MG63 (cell line): ENCODE results near the gene EXOC3L1. TPM values are rescaled to one million over a fixed set of nuclear protein-coding genes. Genes with fewer than 3 reads are reported as not detected.

Experiments
- DNase-seq: peaks from one replicate; pipeline ENCODE4 v3.0.0-alpha.2; 2020
- H3K27me3 ChIP-seq: fragments of 250-450 bp; sonication (Bioruptor Pico); 2 replicates; pipeline ENCODE4 v1.5.1; 2020; ENCODE audit warnings: mild to moderate bottlenecking, moderate library complexity
- H3K36me3 ChIP-seq: fragments of 250-450 bp; sonication (Bioruptor Pico); 2 replicates; pipeline ENCODE4 v1.5.1; 2020; ENCODE audit warnings: mild to moderate bottlenecking, moderate library complexity
- H3K4me3 ChIP-seq: fragments of 250-450 bp; sonication (Bioruptor Pico); 2 replicates; pipeline ENCODE4 v1.5.1; 2020; ENCODE audit warnings: mild to moderate bottlenecking, moderate library complexity
- H3K9me3 ChIP-seq: fragments of 250-450 bp; sonication (Bioruptor Pico); 2 replicates; pipeline ENCODE4 v1.5.1; 2020; ENCODE audit warnings: mild to moderate bottlenecking, moderate library complexity
- total RNA-seq: library from RNA; depleted of rRNA; stranded (reverse); fragments of >200 nt; shearing (Covaris generic); gene quantifications from 2 replicates; pipeline ENCODE4 v1.2.3, GENCODE V29; 2014; ENCODE audit warnings: low replicate concordance; rRNA removed

EXOC3L1 gene
- total RNA-seq, 1 experiment from 2014 or later: not detected

- Histone ChIP-seq H3K36me3 (peaks cover 4% of the 10 kb centered on the region), H3K27me3 (no peaks in the 10 kb centered on the region), H3K4me3 (peak overlapping the region; percentile 67), H3K9me3 (no peaks in the 10 kb centered on the region)
- peak; percentile 39 for DNase-seq
Observed at GRCh38 chr16:67150047-67150832, 39.7 kb downstream of the EXOC3L1 start.

- no peak for DNase-seq
- H3K36me3 ChIP-seq: peaks cover 4% of the 10 kb centered on the region
- H3K27me3 ChIP-seq: no peaks in the 10 kb centered on the region
- H3K9me3 ChIP-seq: no peaks in the 10 kb centered on the region
- H3K4me3 ChIP-seq: no peak overlapping the region
Observed at GRCh38 chr16:67149276-67150046, 40.5 kb downstream of the EXOC3L1 start.

GRCh38 chr16:67148656-67149275 is 41.2 kb downstream of the EXOC3L1 start:
- DNase-seq: no peak
- Histone ChIP-seq H3K27me3 (no peaks in the 10 kb centered on the region), H3K9me3 (no peaks in the 10 kb centered on the region), H3K4me3 (no peak overlapping the region), H3K36me3 (peaks cover 4% of the 10 kb centered on the region)

- H3K9me3 ChIP-seq: no peaks in the 10 kb centered on the region
- no peak for DNase-seq
- no peaks in the 10 kb centered on the region for H3K27me3 ChIP-seq
- peaks cover 4% of the 10 kb centered on the region for H3K36me3 ChIP-seq
- H3K4me3 ChIP-seq: no peak overlapping the region
Observed at GRCh38 chr16:67148221-67148620, 41.7 kb downstream of the EXOC3L1 start.

GRCh38 chr16:67147437-67148140 is 42.3 kb downstream of the EXOC3L1 start:
- H3K4me3 ChIP-seq: no peak overlapping the region
- DNase-seq: no peak
- peaks cover 4% of the 10 kb centered on the region for H3K36me3 ChIP-seq
- H3K9me3 ChIP-seq: no peaks in the 10 kb centered on the region
- H3K27me3 ChIP-seq: no peaks in the 10 kb centered on the region

GRCh38 chr16:67146523-67147357 is 43.2 kb downstream of the EXOC3L1 start:
- no peak overlapping the region for H3K4me3 ChIP-seq
- H3K27me3 ChIP-seq: no peaks in the 10 kb centered on the region
- DNase-seq: no peak
- no peaks in the 10 kb centered on the region for H3K9me3 ChIP-seq
- peaks cover 4% of the 10 kb centered on the region for H3K36me3 ChIP-seq

- Histone ChIP-seq H3K36me3 (peaks cover 8% of the 10 kb centered on the region), H3K4me3 (no peak overlapping the region), H3K9me3 (no peaks in the 10 kb centered on the region), H3K27me3 (no peaks in the 10 kb centered on the region)
- DNase-seq: no peak
Observed at GRCh38 chr16:67145746-67146145, 44.2 kb downstream of the EXOC3L1 start.

GRCh38 chr16:67144943-67145342 is 45.0 kb downstream of the EXOC3L1 start:
- no peak for DNase-seq
- Histone ChIP-seq H3K36me3 (peaks cover 12% of the 10 kb centered on the region), H3K9me3 (no peaks in the 10 kb centered on the region), H3K27me3 (no peaks in the 10 kb centered on the region), H3K4me3 (no peak overlapping the region)

- no peak for DNase-seq
Observed at GRCh38 chr16:67142342-67142741, 47.6 kb downstream of the EXOC3L1 start.

GRCh38 chr16:67141391-67141790 is 48.5 kb downstream of the EXOC3L1 start:
- no peaks in the 10 kb centered on the region for H3K27me3 ChIP-seq
- H3K9me3 ChIP-seq: no peaks in the 10 kb centered on the region
- H3K4me3 ChIP-seq: no peak overlapping the region
- DNase-seq: no peak
- H3K36me3 ChIP-seq: peaks cover 7% of the 10 kb centered on the region

More at GRCh38 chr16:67142342-67142741, 47.6 kb downstream of the EXOC3L1 start:
- H3K27me3 ChIP-seq: no peaks in the 10 kb centered on the region
- no peaks in the 10 kb centered on the region for H3K9me3 ChIP-seq
- H3K4me3 ChIP-seq: no peak overlapping the region
- H3K36me3 ChIP-seq: peaks cover 7% of the 10 kb centered on the region

- no peak for DNase-seq
- H3K4me3 ChIP-seq: no peak overlapping the region
- peaks cover 15% of the 10 kb centered on the region for H3K36me3 ChIP-seq
- H3K9me3 ChIP-seq: no peaks in the 10 kb centered on the region
- H3K27me3 ChIP-seq: no peaks in the 10 kb centered on the region
Observed at GRCh38 chr16:67137605-67138004, 52.3 kb downstream of the EXOC3L1 start.

Other genes starting within 250 kb of the EXOC3L1 start
- 1.3 and 1.9 TPM in 2 replicates for gene CES3, start 228.9 kb downstream of the EXOC3L1 start, total RNA-seq
- 0.82 TPM in 1 of 2 replicates, not detected in the other for gene CES4A, start 201.5 kb downstream of the EXOC3L1 start, total RNA-seq
- gene CBFB, start 161.0 kb downstream of the EXOC3L1 start, total RNA-seq: 15.8 and 22.5 TPM in 2 replicates
- 5.6 and 18.9 TPM in 2 replicates for gene PHAF1, start 80.2 kb downstream of the EXOC3L1 start, total RNA-seq
- gene B3GNT9, start 39.1 kb downstream of the EXOC3L1 start, total RNA-seq: 5.2 and 10.0 TPM in 2 replicates
- 11.4 and 14.4 TPM in 2 replicates for gene TRADD, start 30.2 kb downstream of the EXOC3L1 start, total RNA-seq
- 2.5 and 7.0 TPM in 2 replicates for gene FBXL8, start 30.2 kb downstream of the EXOC3L1 start, total RNA-seq
- gene HSF4, start 25.4 kb downstream of the EXOC3L1 start, total RNA-seq: 3.9 TPM in 1 of 2 replicates, not detected in the other
- 9.9 and 16.5 TPM in 2 replicates for gene NOL3, start 19.6 kb downstream of the EXOC3L1 start, total RNA-seq
- gene MATCAP1, start 6.2 kb downstream of the EXOC3L1 start, total RNA-seq: 5.7 and 8.5 TPM in 2 replicates
- 72.5 and 81.0 TPM in 2 replicates for gene E2F4, start 2.0 kb upstream of the EXOC3L1 start, total RNA-seq
- gene ELMO3, start 9.0 kb upstream of the EXOC3L1 start, total RNA-seq: 1.9 TPM in 1 of 2 replicates, not detected in the other
- 27.1 and 33.2 TPM in 2 replicates for gene TMEM208, start 37.0 kb upstream of the EXOC3L1 start, total RNA-seq
- gene FHOD1, start 57.3 kb upstream of the EXOC3L1 start, total RNA-seq: 7.7 and 8.9 TPM in 2 replicates
- 0.03 TPM in 1 of 2 replicates, not detected in the other for gene SLC9A5, start 58.8 kb upstream of the EXOC3L1 start, total RNA-seq
- gene PLEKHG4, start 89.4 kb upstream of the EXOC3L1 start, total RNA-seq: 78.0 and 80.1 TPM in 2 replicates
- gene KCTD19, start 136.6 kb upstream of the EXOC3L1 start, total RNA-seq: not detected in 2 replicates
- gene LRRC36, start 136.7 kb upstream of the EXOC3L1 start, total RNA-seq: 0.33 and 0.39 TPM in 2 replicates
- gene TPPP3, start 203.4 kb upstream of the EXOC3L1 start, total RNA-seq: not detected in 2 replicates
- 2.3 TPM in 1 of 2 replicates, not detected in the other for gene ZDHHC1, start 226.3 kb upstream of the EXOC3L1 start, total RNA-seq
- gene HSD11B2, start 241.0 kb upstream of the EXOC3L1 start, total RNA-seq: not detected in 2 replicates